Spleen (tissue), 7 donors: ENCODE results near the gene OTUD4.

ENCODE experiments used
- POLR2A ChIP-seq, 3 donors: fragments of 450-650 bp; IDR thresholded peaks; one replicate each; pipeline ENCODE4 v1.5.1; 2017; ENCODE audit warnings: antibody characterized with exemption in 3 of 3, mild to moderate bottlenecking in 1 of 3
- TF ChIP-seq, protein P1 (sequence below), 11 experiments: fragments of 200-600 bp in 7 of 11; fragments of 450-650 bp in 4 of 11; sonication (generic) in 4 of 11; IDR thresholded peaks in 8 of 11; conservative IDR thresholded peaks in 3 of 11; 1 replicate in 7 of 11; 2 replicates in 4 of 11; pipeline versions ENCODE4 v1.4.0 to v1.8.0; 2016 to 2021; ENCODE audit warnings: antibody characterized with exemption in 11 of 11, inconsistent platforms in 4 of 11, mild to moderate bottlenecking in 1 of 11
- donor health status: DM: no; HTN: no; CAD: no; lungs with moderate emphysema.
- donor health status: DM: no; HTN: no; CAD: no.
- donor health status: DM: no; HTN: no; CAD: no.

DNA sequence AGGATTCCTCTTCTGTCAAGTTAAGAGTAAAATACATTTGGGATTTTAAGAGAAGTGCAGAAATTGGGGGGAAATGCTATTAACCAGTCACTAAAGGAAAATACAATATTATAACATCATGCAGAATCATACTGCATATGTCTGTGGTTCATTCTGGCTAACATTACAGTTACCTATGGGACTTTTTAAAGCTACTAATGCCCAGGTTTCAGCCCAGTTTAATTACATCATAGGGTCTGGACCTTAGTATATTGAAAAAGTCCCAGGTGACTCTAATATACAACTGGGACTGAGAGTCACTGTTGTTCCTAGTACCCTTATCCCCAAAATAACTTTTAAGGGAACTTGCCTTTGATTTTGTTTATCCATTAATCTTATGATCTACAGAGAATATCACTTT, 72.3 kb downstream of the OTUD4 start:
- TF ChIP-seq, protein P1, sequence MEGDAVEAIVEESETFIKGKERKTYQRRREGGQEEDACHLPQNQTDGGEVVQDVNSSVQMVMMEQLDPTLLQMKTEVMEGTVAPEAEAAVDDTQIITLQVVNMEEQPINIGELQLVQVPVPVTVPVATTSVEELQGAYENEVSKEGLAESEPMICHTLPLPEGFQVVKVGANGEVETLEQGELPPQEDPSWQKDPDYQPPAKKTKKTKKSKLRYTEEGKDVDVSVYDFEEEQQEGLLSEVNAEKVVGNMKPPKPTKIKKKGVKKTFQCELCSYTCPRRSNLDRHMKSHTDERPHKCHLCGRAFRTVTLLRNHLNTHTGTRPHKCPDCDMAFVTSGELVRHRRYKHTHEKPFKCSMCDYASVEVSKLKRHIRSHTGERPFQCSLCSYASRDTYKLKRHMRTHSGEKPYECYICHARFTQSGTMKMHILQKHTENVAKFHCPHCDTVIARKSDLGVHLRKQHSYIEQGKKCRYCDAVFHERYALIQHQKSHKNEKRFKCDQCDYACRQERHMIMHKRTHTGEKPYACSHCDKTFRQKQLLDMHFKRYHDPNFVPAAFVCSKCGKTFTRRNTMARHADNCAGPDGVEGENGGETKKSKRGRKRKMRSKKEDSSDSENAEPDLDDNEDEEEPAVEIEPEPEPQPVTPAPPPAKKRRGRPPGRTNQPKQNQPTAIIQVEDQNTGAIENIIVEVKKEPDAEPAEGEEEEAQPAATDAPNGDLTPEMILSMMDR (IDR thresholded peaks at IDR 0.05 in 8 of 11, conservative IDR thresholded peaks at IDR 0.05 in 3 of 11), result no peak
- TF ChIP-seq POLR2A (IDR thresholded peaks at IDR 0.05), result no peak
